GM19043 (cell line): Measurements from ENCODE around the gene SYNGR3.

ENCODE experiments used
- ATAC-seq: cut with Tn5 transposase; IDR thresholded peaks from one replicate; pipeline ENCODE4 v1.9.1; 2021; ENCODE audit warnings: low read depth; ENCODE audit not compliant: unreplicated experiment

Gene SYNGR3

GRCh38 chr16:2038382-2039231 lies 48.8 kb downstream of the SYNGR3 start:
- no peak for ATAC-seq

DNA sequence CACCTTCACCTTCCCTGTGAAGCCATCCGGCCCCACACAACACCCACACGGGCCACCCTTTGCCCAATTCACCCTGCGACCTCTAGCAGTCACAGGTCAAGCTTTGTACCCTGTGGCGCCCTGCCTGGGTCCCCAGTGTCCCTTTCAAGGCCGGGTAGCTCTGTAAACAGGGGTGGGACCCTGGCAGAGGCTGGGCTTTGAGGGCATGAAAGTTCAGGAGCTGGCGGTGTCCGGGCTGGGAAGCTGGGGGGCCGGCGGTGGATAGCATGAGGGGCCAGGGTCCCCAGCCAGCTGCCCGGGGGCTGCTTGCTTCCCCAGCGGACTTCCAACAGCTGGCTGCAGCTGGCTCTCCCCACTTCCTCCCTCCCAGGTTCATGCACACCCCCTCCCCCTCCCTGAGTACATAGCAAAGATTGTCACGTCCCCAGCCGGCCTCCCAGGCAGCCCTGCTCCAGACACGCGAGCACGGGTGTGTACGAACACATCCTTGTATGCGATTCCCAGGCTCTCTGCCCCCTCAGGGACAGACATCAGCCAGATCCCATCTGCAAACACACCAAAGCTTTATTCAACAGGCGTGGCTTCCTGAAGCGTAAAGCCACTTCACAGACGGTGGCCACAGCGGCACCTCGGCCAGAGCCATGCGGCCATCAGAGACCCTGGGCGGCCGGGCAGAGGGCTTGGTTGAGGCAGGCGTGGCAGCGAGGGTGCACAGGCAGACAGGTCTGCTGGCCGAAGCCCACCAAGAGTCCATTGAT lies 49.7 kb downstream of the SYNGR3 start:
- no peak for ATAC-seq

GRCh38 chr16:2040041-2040786 lies 50.4 kb downstream of the SYNGR3 start:
- ATAC-seq, result no peak

DNA sequence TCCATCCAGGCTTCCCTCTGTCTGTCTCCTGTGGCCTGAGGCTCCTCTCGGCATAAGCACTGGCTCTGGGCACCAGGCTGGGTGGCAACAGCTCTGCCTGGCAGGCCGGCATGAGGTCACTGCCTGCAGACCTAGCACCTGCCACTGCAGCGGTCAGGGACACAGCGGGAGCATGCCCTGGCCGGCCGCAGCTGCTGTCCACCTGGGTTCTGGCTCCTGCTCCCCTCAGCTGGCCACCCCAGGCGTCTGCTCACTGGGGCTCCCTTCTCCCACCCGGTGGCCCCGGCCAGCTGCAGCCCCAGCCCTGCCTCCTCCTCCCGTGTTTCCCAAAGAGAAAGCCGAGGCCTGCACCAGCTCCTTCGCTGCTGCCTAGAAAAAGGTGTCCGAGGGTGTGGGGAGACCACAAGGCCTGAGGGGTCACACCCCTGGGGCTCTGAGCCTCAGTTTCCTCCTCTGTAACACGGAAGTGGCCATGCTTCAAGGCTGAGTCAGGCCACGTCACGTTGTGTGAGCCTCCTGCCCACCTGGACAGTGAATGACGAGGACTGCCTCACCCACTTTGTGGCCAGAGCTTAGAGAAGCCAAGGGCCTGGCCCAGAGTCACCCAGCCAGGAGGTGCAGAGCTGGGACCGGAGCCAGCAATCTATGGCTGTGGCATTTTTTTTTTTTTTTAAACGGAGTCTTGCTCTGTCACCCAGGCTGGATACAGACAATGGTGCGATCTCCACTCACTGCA lies 51.2 kb downstream of the SYNGR3 start:
- no peak for ATAC-seq

- no peak for ATAC-seq
Observed at GRCh38 chr16:2042171-2042985, 52.6 kb downstream of the SYNGR3 start.

DNA sequence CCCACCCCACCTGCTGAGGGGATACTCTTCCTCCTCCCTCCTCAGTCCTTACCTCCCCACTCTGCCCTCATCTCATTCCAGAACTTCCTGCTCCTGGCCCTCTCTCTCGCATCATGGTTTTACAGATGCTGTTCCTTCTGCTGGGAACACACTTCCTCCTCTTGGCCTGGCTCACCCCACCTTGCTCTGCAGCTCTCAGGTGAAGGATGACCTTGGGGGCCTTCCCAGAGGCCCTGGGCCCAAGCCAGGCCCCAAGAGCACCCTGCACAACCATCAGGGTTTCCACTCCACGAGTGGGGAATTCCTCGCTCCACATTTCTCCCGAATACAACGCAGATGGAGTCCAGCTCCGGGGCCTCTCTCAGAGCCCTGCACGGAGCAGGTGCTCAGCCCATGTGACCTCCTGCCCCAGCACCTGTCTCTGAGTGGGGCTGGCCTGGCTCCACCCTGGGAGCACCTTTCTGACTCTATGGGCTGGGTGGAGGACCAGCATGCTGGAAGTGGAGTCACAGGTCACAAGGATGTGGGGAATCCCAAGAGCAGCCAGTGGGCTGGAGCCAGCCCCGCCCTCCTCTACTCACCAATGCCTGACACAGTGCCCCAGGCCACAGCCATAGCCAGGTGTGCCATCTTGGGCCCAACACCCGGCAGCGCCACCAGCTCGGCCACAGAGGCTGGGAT lies 53.4 kb downstream of the SYNGR3 start:
- no peak for ATAC-seq
